IPS-20b (cell line): ENCODE results near the gene GPC3.
"Not testable (repeated sequence)": the region's sequence is repeated elsewhere in the genome, so short reads cannot be mapped to it uniquely, and the experiment has no call there.

Experiments
- H3K27ac ChIP-seq: one replicate; pipeline ENCODE4 v1.5.1; 2013; ENCODE audit warnings: low read length
- H3K27me3 ChIP-seq: 2 replicates; pipeline ENCODE4 v1.6.1; 2013; ENCODE audit warnings: mild to moderate bottlenecking, low read length, inconsistent platforms; ENCODE audit not compliant: insufficient read depth
- H3K36me3 ChIP-seq: 2 replicates; pipeline ENCODE4 v1.6.1; 2013; ENCODE audit warnings: low read depth, mild to moderate bottlenecking, inconsistent platforms, low read length, moderate library complexity; ENCODE audit not compliant: insufficient read depth
- H3K4me1 ChIP-seq: 2 replicates; pipeline ENCODE4 v1.6.1; 2013; ENCODE audit warnings: mild to moderate bottlenecking, control low read depth, inconsistent platforms, low read length, moderate library complexity; ENCODE audit not compliant: insufficient read depth
- H3K4me3 ChIP-seq: 2 replicates; pipeline ENCODE4 v1.5.1; 2013; ENCODE audit warnings: mild to moderate bottlenecking, low read length, inconsistent platforms
- H3K9ac ChIP-seq: 2 replicates; pipeline ENCODE4 v1.6.1; 2013; ENCODE audit warnings: low read depth, mild to moderate bottlenecking, inconsistent platforms, low read length, moderate library complexity
- H3K9me3 ChIP-seq: 2 replicates; pipeline ENCODE4 v1.6.1; 2013; ENCODE audit warnings: mild to moderate bottlenecking, low read depth, low read length, inconsistent platforms; ENCODE audit not compliant: insufficient read depth

The GPC3 gene

GRCh38 chrX:133742602-133743305 lies 242.6 kb downstream of the GPC3 start:
- no peaks in the 10 kb centered on the region for H3K36me3 ChIP-seq
- H3K4me1 ChIP-seq: no peaks in the 10 kb centered on the region; the same call in 1 of the 2 replicates
- no peak overlapping the region for H3K27ac ChIP-seq
- H3K9ac ChIP-seq: no peak overlapping the region
- H3K27me3 ChIP-seq: no peaks in the 10 kb centered on the region
- H3K9me3 ChIP-seq: no peaks in the 10 kb centered on the region
- no peak overlapping the region for H3K4me3 ChIP-seq

- no peak overlapping the region for H3K27ac ChIP-seq
- no peaks in the 10 kb centered on the region for H3K27me3 ChIP-seq
- H3K4me1 ChIP-seq: no peaks in the 10 kb centered on the region; the same call in 1 of the 2 replicates
- no peak overlapping the region for H3K4me3 ChIP-seq
- H3K36me3 ChIP-seq: no peaks in the 10 kb centered on the region
- no peaks in the 10 kb centered on the region for H3K9me3 ChIP-seq
- no peak overlapping the region for H3K9ac ChIP-seq
These were observed 244.1 kb downstream of the GPC3 start for GRCh38 chrX:133741303-133741702.

GRCh38 chrX:133726642-133727041 lies 258.8 kb downstream of the GPC3 start:
- Histone ChIP-seq H3K27me3 (no peaks in the 10 kb centered on the region), H3K36me3 (no peaks in the 10 kb centered on the region), H3K9me3 (no peaks in the 10 kb centered on the region), H3K4me3 (no peak overlapping the region), H3K9ac (no peak overlapping the region), H3K4me1 (no peaks in the 10 kb centered on the region; the same call in 1 of the 2 replicates), H3K27ac (no peak overlapping the region)

GRCh38 chrX:133726211-133726630 lies 259.2 kb downstream of the GPC3 start:
- Histone ChIP-seq H3K36me3 (no peaks in the 10 kb centered on the region), H3K9ac (no peak overlapping the region), H3K4me1 (no peaks in the 10 kb centered on the region; the same call in 1 of the 2 replicates), H3K27me3 (no peaks in the 10 kb centered on the region), H3K27ac (no peak overlapping the region), H3K4me3 (no peak overlapping the region), H3K9me3 (no peaks in the 10 kb centered on the region)

GRCh38 chrX:133723930-133724329 lies 261.5 kb downstream of the GPC3 start:
- H3K27ac ChIP-seq: no peak overlapping the region
- no peak overlapping the region for H3K9ac ChIP-seq
- no peaks in the 10 kb centered on the region; the same call in 1 of the 2 replicates for H3K4me1 ChIP-seq
- H3K4me3 ChIP-seq: no peak overlapping the region
- H3K9me3 ChIP-seq: no peaks in the 10 kb centered on the region
- H3K27me3 ChIP-seq: no peaks in the 10 kb centered on the region
- H3K36me3 ChIP-seq: no peaks in the 10 kb centered on the region

- Histone ChIP-seq H3K9ac (no peak overlapping the region), H3K36me3 (no peaks in the 10 kb centered on the region), H3K27ac (no peak overlapping the region), H3K9me3 (no peaks in the 10 kb centered on the region), H3K27me3 (no peaks in the 10 kb centered on the region), H3K4me3 (no peak overlapping the region), H3K4me1 (no peaks in the 10 kb centered on the region; the same call in 1 of the 2 replicates)
These were observed 262.6 kb downstream of the GPC3 start for GRCh38 chrX:133722756-133723155.

GRCh38 chrX:133720269-133720668 lies 265.1 kb downstream of the GPC3 start:
- H3K9me3 ChIP-seq, H3K27me3 ChIP-seq, H3K4me1 ChIP-seq, H3K36me3 ChIP-seq, H3K27ac ChIP-seq, H3K4me3 ChIP-seq, H3K9ac ChIP-seq: not testable (repeated sequence)

GRCh38 chrX:133715715-133716114 lies 269.7 kb downstream of the GPC3 start:
- Histone ChIP-seq H3K27ac (no peak overlapping the region), H3K36me3 (no peaks in the 10 kb centered on the region), H3K4me3 (no peak overlapping the region), H3K27me3 (no peaks in the 10 kb centered on the region), H3K9ac (no peak overlapping the region), H3K4me1 (peaks cover 4% of the 10 kb centered on the region), H3K9me3 (no peaks in the 10 kb centered on the region)

- Histone ChIP-seq H3K9me3 (no peaks in the 10 kb centered on the region), H3K27ac (no peak overlapping the region), H3K4me3 (peak overlapping the region; percentile 24; the same call in 1 of the 2 replicates), H3K4me1 (peaks cover 20% of the 10 kb centered on the region), H3K27me3 (no peaks in the 10 kb centered on the region), H3K36me3 (no peaks in the 10 kb centered on the region), H3K9ac (peak overlapping the region; percentile 45; the same call in 1 of the 2 replicates)
These were observed 275.9 kb downstream of the GPC3 start for GRCh38 chrX:133709501-133709900.

GRCh38 chrX:133706890-133707289 lies 278.5 kb downstream of the GPC3 start:
- Histone ChIP-seq H3K36me3 (no peaks in the 10 kb centered on the region), H3K27ac (no peak overlapping the region), H3K9ac (no peak overlapping the region), H3K9me3 (no peaks in the 10 kb centered on the region), H3K4me3 (no peak overlapping the region), H3K27me3 (no peaks in the 10 kb centered on the region), H3K4me1 (peaks cover 25% of the 10 kb centered on the region)

- Histone ChIP-seq H3K36me3 (no peaks in the 10 kb centered on the region), H3K9ac (no peak overlapping the region), H3K9me3 (no peaks in the 10 kb centered on the region), H3K27ac (no peak overlapping the region), H3K4me3 (no peak overlapping the region), H3K4me1 (peaks cover 26% of the 10 kb centered on the region; the same call in 1 of the 2 replicates), H3K27me3 (no peaks in the 10 kb centered on the region; the same call in 1 of the 2 replicates)
These were observed 283.2 kb downstream of the GPC3 start for GRCh38 chrX:133702230-133702629.

- Histone ChIP-seq H3K9me3 (no peaks in the 10 kb centered on the region), H3K4me3 (no peak overlapping the region), H3K36me3 (no peaks in the 10 kb centered on the region), H3K9ac (no peak overlapping the region), H3K4me1 (peaks cover 26% of the 10 kb centered on the region; the same call in 1 of the 2 replicates), H3K27ac (no peak overlapping the region), H3K27me3 (no peaks in the 10 kb centered on the region; the same call in 1 of the 2 replicates)
These were observed 286.2 kb downstream of the GPC3 start for GRCh38 chrX:133699023-133699728.
